GM18909 (cell line): Measurements from ENCODE around the gene GALNT10.
"Not testable (repeated sequence)": the region's sequence is repeated elsewhere in the genome, so short reads cannot be mapped to it uniquely, and the experiment has no call there.

Source experiments
- ATAC-seq: cut with Tn5 transposase; IDR thresholded peaks from one replicate; pipeline ENCODE4 v1.9.1; 2021; ENCODE audit warnings: mild to moderate bottlenecking; ENCODE audit not compliant: unreplicated experiment, poor library complexity

Gene GALNT10, protein sequence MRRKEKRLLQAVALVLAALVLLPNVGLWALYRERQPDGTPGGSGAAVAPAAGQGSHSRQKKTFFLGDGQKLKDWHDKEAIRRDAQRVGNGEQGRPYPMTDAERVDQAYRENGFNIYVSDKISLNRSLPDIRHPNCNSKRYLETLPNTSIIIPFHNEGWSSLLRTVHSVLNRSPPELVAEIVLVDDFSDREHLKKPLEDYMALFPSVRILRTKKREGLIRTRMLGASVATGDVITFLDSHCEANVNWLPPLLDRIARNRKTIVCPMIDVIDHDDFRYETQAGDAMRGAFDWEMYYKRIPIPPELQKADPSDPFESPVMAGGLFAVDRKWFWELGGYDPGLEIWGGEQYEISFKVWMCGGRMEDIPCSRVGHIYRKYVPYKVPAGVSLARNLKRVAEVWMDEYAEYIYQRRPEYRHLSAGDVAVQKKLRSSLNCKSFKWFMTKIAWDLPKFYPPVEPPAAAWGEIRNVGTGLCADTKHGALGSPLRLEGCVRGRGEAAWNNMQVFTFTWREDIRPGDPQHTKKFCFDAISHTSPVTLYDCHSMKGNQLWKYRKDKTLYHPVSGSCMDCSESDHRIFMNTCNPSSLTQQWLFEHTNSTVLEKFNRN

DNA sequence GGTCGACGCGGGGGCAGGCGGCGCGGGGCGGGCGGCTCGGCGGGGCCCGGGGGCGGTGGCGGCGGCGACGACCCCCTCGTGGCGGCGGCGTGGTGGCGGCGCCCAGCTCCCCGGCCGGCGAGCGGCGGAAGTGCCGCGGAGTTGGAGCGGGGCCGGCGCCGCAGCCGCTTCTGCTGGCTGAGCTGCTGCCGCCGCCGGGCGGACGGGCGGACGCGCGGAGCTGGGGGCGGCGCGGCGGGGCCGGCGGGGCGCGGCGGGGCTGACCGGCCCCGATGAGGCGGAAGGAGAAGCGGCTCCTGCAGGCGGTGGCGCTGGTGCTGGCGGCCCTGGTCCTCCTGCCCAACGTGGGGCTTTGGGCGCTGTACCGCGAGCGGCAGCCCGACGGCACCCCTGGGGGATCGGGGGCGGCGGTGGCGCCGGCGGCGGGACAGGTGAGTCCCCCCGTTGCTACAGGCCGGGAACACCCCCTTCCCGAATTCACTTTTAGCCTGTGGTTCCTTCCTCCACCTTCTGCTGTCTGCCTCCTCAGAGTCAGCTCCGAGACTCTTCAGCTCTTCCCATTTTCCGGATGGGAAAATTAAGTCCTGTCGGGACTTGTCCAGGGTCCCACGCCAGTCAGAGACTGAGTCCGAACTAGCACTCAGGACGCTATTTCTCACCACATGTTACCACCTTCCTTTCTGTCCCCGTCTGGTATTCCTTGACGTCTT is at the start of gene GALNT10:
Gene GALNT10 (plus strand): TSS at position 139 of the 710 bp plus-strand sequence. CDS start 134 bp downstream, at position 273.
- peak; percentile 68 for ATAC-seq

- no peak for ATAC-seq
These were observed 48.8 kb upstream of the GALNT10 start for GRCh38 chr5:154141745-154142221.

DNA sequence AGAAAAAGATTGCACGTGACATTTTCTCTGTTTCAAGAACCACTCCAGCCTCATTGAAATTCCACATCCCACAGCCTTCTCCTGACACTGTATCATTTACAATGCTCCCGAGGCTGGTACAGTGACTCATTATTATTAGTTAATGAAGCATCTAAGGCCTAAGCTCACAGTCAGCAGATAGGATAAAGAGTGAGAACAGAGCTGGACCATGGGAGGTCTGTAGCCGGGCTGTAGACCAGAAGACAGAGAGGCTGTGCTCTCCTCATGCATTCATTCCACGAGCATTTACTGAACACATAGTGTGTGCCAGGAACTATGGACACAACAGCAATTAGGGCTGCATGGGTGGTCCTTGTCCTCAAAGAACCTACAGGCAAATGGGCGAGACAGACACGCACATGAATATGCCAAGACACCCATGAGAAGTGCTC is 47.3 kb upstream of the GALNT10 start:
- no peak for ATAC-seq

DNA sequence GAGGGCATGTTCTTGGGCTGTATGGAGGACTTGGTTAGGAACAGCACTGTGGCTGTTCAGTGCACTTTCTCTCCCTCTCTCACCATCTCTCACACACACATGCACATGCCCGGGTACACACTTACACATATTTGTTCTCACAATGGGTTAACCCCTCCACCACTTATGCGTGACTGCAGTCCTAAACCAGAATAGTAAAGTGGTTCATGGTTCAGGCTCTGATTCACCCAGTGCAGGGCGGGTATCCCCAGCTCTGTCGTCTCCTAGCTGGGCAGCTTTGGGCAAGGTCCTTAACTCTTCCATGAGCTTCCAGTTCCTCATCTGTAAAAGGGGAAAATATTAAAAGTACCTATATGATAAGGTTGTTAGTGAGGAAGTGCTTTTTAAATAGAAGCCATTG is 45.3 kb upstream of the GALNT10 start:
- no peak for ATAC-seq

GRCh38 chr5:154146409-154146808 is 44.1 kb upstream of the GALNT10 start:
- no peak for ATAC-seq

- no peak for ATAC-seq
These were observed 42.9 kb upstream of the GALNT10 start for GRCh38 chr5:154147666-154148065.

DNA sequence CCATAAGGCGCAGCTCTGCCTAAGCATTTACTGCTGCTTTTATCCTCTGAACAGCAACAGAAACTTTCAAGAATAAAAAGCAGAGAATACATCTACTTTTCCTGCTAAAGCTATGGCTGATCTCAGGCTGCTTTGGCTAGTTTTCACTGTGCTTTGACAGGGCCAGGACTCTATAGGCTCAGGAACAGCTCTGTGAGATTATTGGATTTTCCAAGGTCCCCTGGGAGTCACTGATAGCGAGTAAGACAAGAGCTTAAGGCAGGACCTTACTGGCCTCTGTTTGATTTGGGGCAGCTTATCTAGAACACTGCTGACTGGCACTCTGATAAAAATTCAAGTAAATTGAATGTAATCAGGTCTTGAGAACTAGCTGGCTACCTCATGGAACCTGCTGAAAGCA is 40.1 kb upstream of the GALNT10 start:
- not testable (repeated sequence) for ATAC-seq

- no peak for ATAC-seq
These were observed 32.8 kb upstream of the GALNT10 start for GRCh38 chr5:154157483-154158378.

GRCh38 chr5:154158379-154158737 is 32.2 kb upstream of the GALNT10 start:
- ATAC-seq: no peak

DNA sequence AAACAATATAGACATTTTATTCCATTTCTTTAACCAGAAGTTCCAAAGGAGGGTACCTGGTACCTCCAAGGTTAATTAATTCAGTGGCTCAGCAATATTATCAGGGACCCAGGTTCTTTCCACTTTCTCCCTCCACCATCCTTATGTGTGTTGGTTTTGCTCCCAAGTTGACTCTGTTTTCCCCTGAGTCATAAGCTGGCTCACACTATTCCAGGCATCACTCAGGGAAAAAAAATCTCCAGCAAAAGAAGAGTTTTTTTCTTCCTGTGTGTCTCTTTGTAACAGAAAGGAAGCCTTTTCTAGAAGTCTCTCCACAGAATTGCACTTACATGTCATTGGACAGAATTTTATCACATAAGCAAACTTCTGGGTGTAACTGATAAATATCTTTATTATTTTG is 31.2 kb upstream of the GALNT10 start:
- ATAC-seq: no peak

DNA sequence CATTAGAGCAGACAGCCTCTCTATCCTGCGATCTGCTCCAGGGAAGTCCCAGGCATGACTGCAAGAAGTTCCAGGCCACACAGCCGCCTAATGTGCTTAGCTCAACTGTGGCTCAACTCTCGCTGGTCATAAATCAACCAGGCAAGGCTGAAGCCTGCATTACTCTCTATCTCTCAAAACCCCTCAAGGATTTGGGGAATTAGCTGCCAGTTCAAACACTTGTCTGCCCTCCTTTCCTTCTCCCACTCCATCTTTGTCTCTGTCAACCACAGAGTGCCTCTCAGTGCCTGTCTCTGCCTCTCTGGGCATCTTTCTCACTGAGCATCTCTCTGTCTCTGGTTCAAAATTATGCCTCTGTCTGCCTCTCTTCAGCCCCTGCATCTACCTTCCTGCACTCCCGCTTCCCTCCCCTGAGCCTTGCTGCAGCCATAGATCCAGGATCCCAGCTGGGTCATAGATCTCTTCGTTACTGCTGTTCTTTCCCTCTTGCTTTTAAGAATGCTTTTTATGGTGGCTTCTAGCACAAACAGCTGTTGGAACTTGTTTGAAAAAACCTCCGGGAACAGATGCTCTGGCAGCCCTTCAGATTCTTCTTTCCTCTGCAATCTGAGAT is 27.9 kb upstream of the GALNT10 start:
- no peak for ATAC-seq

DNA sequence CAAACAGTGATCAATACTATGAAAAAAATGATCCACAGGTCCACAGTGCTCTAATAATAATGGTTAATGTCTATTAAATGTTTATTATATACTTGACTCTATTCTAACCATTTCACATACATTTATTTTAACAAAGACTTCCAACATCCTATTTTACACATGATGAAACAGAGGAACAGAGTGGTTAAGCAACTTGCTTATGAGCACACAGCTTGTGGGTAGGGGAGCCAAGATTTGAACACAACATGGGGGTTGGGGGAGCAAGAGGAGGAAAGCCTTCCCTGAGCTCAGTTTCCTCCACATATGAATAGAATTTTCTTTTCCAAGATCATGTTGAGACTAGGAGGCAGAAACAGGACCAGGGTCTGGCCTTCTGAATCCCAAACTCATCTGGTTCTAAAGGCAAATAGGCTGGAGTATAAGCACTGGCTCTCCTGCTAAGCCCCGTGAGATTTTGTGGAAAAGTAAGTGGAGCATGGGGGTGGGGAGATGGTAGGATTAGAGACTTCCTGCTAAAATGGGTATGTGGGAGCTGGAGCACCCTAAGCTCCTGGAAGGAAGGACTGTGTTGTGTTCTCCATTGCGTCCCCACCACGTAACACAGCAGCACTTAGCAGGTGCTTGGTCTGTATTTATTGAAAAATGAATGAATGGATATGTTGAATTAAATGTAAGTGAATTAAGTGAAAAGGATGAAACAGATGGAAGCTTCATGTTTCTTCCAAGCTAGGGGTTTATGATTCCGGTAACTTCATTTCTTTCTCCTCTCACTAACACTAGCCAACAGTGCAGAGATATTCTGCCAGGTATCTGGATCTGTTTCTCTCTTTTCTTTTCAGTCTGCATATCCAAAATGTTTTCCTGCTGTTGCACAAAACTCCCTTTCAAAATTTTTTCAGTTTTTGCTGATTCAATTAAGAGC is 26.9 kb upstream of the GALNT10 start:
- ATAC-seq: no peak

- ATAC-seq: no peak
These were observed 26.3 kb upstream of the GALNT10 start for GRCh38 chr5:154164249-154164581.

GRCh38 chr5:154165886-154166285 is 24.6 kb upstream of the GALNT10 start:
- no peak for ATAC-seq

GRCh38 chr5:154166901-154167791 is 23.4 kb upstream of the GALNT10 start:
- no peak for ATAC-seq

DNA sequence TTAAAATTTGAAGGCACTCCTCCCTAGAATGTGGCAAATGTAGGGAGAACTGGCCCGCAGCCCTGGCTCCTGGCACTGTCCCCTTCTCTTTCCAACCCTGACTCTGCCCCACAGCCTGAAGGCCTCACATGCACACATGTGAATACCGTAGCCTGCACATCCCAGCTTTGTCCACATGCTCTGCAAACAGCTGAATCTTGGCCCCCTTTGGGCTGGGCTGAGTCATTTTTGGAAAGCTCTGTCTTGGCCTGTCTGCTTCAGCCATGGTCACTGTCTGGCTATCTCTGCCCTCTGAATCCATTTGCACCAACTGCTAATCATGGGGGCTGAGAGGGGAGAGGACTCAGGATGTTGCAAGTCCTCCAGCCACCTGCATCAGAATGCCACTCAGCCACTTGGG is 22.1 kb upstream of the GALNT10 start:
- no peak for ATAC-seq

- ATAC-seq: no peak
These were observed 17.7 kb upstream of the GALNT10 start for GRCh38 chr5:154172785-154173184.

DNA sequence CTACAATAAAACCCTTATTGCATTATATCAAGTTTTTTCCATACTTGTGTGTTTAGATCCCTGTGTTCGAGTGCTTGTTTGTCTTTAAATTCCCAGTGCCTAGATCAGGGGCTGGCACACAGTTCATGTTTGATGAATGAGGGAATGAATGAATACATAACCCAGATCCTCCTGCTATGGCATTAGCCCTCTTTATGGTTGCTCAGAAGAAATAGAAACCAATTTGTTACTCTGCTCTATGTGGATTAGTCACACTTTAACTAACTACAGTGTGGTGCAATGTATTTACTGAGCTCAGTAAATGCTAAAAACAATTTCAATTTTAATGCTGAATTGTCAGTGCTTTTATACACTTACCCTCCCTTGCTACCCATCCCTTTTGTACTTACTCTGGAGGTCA is 16.4 kb upstream of the GALNT10 start:
- no peak for ATAC-seq
